Mesenchymal stem cell (in vitro differentiated cells and primary cell): ENCODE results near the gene MAPK6.
"Not testable (repeated sequence)": the region's sequence is repeated elsewhere in the genome, so short reads cannot be mapped to it uniquely, and the experiment has no call there.

ENCODE experiments used
- DNase-seq: peaks from one replicate; pipeline ENCODE4 v3.0.0-alpha.2; 2013
- H2AFZ ChIP-seq: one replicate; pipeline ENCODE4 v1.6.1; 2013; ENCODE audit warnings: low read depth, mild to moderate bottlenecking, control low read depth, inconsistent platforms, low read length, moderate library complexity
- H2AK5ac ChIP-seq: 2 replicates; pipeline ENCODE4 v1.6.1; 2013; ENCODE audit warnings: low read length, moderate library complexity, mild to moderate bottlenecking, inconsistent platforms; ENCODE audit not compliant: severe bottlenecking
- H2BK120ac ChIP-seq: one replicate; pipeline ENCODE4 v1.6.1; 2013; ENCODE audit warnings: low read depth, mild to moderate bottlenecking, inconsistent platforms, low read length, moderate library complexity
- H2BK12ac ChIP-seq, 2 experiments: one replicate each; pipeline ENCODE4 v1.6.1; 2013; ENCODE audit warnings: inconsistent platforms in 2 of 2, low read length in 2 of 2, mild to moderate bottlenecking in 2 of 2, moderate library complexity in 2 of 2, control low read depth in 1 of 2
- H2BK15ac ChIP-seq: one replicate; pipeline ENCODE4 v1.6.1; 2013; ENCODE audit warnings: mild to moderate bottlenecking, low read depth, inconsistent platforms; ENCODE audit not compliant: poor library complexity, severe bottlenecking
- H2BK5ac ChIP-seq: 2 replicates; pipeline ENCODE4 v1.6.1; 2013; ENCODE audit warnings: low read depth, mild to moderate bottlenecking, low read length, control low read depth, inconsistent platforms; ENCODE audit not compliant: poor library complexity, severe bottlenecking
- H3K14ac ChIP-seq, 2 experiments: one replicate each; pipeline ENCODE4 v1.6.1; 2013; ENCODE audit warnings: inconsistent platforms in 2 of 2, low read length in 2 of 2, control low read depth in 1 of 2, mild to moderate bottlenecking in 1 of 2, moderate library complexity in 1 of 2
- H3K18ac ChIP-seq, 2 experiments: one replicate each; pipeline ENCODE4 v1.6.1; 2013; ENCODE audit warnings: inconsistent platforms in 2 of 2, low read length in 2 of 2, control low read depth in 1 of 2, low read depth in 1 of 2, mild to moderate bottlenecking in 1 of 2
- H3K23ac ChIP-seq, 2 experiments: one replicate each; pipeline ENCODE4 v1.6.1; 2013; ENCODE audit warnings: inconsistent platforms in 2 of 2, low read length in 2 of 2, mild to moderate bottlenecking in 2 of 2, moderate library complexity in 2 of 2, control low read depth in 1 of 2
- H3K27ac ChIP-seq: 2 replicates; pipeline ENCODE4 v1.5.1; 2013; ENCODE audit warnings: mild to moderate bottlenecking, moderate library complexity, low read length, control low read depth, inconsistent platforms; ENCODE audit not compliant: poor library complexity, severe bottlenecking
- H3K27me3 ChIP-seq, 2 experiments: 2 replicates each; pipeline versions ENCODE4 v1.6.1 to v1.7.0; 2013; ENCODE audit warnings: low read length in 2 of 2, mild to moderate bottlenecking in 2 of 2, moderate library complexity in 2 of 2, control low read depth in 1 of 2, inconsistent platforms in 1 of 2; ENCODE audit not compliant: control insufficient read depth in 1 of 2, insufficient read depth in 1 of 2
- H3K36me3 ChIP-seq, 2 experiments: 2 replicates each; pipeline versions ENCODE4 v1.6.1 to v1.7.0; 2013; ENCODE audit warnings: low read length in 2 of 2, control low read depth in 1 of 2, inconsistent platforms in 1 of 2, low read depth in 1 of 2, mild to moderate bottlenecking in 1 of 2; ENCODE audit not compliant: insufficient read depth in 2 of 2, control insufficient read depth in 1 of 2
- H3K4ac ChIP-seq, 2 experiments: one replicate each; pipeline ENCODE4 v1.6.1; 2013; ENCODE audit warnings: inconsistent platforms in 2 of 2, low read length in 2 of 2, mild to moderate bottlenecking in 2 of 2, moderate library complexity in 2 of 2, control low read depth in 1 of 2, low read depth in 1 of 2
- H3K4me1 ChIP-seq: 2 replicates; pipeline ENCODE4 v1.6.1; 2013; ENCODE audit warnings: low read depth, low read length, control low read depth; ENCODE audit not compliant: control insufficient read depth, insufficient read depth
- H3K4me2 ChIP-seq: 2 replicates; pipeline ENCODE4 v1.6.1; 2013; ENCODE audit warnings: low read length, mild to moderate bottlenecking, inconsistent platforms; ENCODE audit not compliant: poor library complexity, severe bottlenecking
- H3K4me3 ChIP-seq, 2 experiments: 2 replicates each; pipeline versions ENCODE4 v1.5.1 to v1.7.0; 2013; ENCODE audit warnings: low read length in 2 of 2, mild to moderate bottlenecking in 2 of 2, control low read depth in 1 of 2, low read depth in 1 of 2; ENCODE audit not compliant: insufficient read depth in 1 of 2
- H3K79me1 ChIP-seq: replicated peaks from 2 replicates; pipeline ENCODE4 v1.6.1; 2013; ENCODE audit warnings: mild to moderate bottlenecking, control low read depth, low read length, inconsistent platforms; ENCODE audit not compliant: poor library complexity, severe bottlenecking
- H3K9ac ChIP-seq: 2 replicates; pipeline ENCODE4 v1.7.0; 2013; ENCODE audit warnings: mild to moderate bottlenecking, low read length, moderate library complexity
- H3K9me3 ChIP-seq: 2 replicates; pipeline ENCODE4 v1.7.0; 2013; ENCODE audit warnings: mild to moderate bottlenecking, low read length; ENCODE audit not compliant: control insufficient read depth
- H4K8ac ChIP-seq: one replicate; pipeline ENCODE4 v1.6.1; 2013; ENCODE audit warnings: inconsistent platforms, mild to moderate bottlenecking, low read length, moderate library complexity
- H4K91ac ChIP-seq: one replicate; pipeline ENCODE4 v1.6.1; 2013; ENCODE audit warnings: mild to moderate bottlenecking, low read length, inconsistent platforms
- WGBS: methylation state at CpG from one replicate; pipeline ENCODE4 v1.1.7; 2013; ENCODE audit warnings: mixed read lengths; 5-methylcytosine and 5-hydroxymethylcytosine counted together

The MAPK6 gene

GRCh38 chr15:52094811-52095584, 76.0 kb downstream of the MAPK6 start:
- Histone ChIP-seq H4K91ac (peak overlapping the region; percentile 45), H3K36me3 (no peaks in the 10 kb centered on the region), H3K9ac (peak overlapping the region; percentile 79), H3K27ac (peak overlapping the region; percentile 9), H3K4me2 (no peak overlapping the region), H3K4me3 (peak overlapping the region in 1 of 2 experiments; percentile 13), H3K4ac (peak overlapping the region in 1 of 2 experiments; percentile 12), H3K79me1 (no peaks in the 10 kb centered on the region), H4K8ac (no peak overlapping the region), H2AFZ (no peak overlapping the region), H2BK12ac (peak overlapping the region; percentile 7 to 83), H3K23ac (no peak overlapping the region), H2AK5ac (peak overlapping the region; percentile 11), H3K9me3 (peaks cover 3% of the 10 kb centered on the region), H2BK120ac (no peak overlapping the region), H2BK15ac (no peak overlapping the region), H3K14ac (peak overlapping the region in 1 of 2 experiments; percentile 79), H2BK5ac (no peak overlapping the region), H3K27me3 (no peaks in the 10 kb centered on the region), H3K4me1 (peaks cover 21% of the 10 kb centered on the region), H3K18ac (peak overlapping the region; percentile 23 to 44)
- 96% methylated on average over 12 of the region's 12 CpGs for WGBS
- DNase-seq: no peak

- WGBS: 47% methylated on average over 3 of the region's 4 CpGs
- no peak overlapping the region for H2BK12ac ChIP-seq
Observed at GRCh38 chr15:52095597-52096262, 76.7 kb downstream of the MAPK6 start.

GRCh38 chr15:52096536-52096935, 77.5 kb downstream of the MAPK6 start:
- H2BK15ac ChIP-seq, H4K91ac ChIP-seq, H3K18ac ChIP-seq, H3K9me3 ChIP-seq, H3K79me1 ChIP-seq, H3K14ac ChIP-seq, H3K27me3 ChIP-seq, H3K27ac ChIP-seq, DNase-seq, H3K9ac ChIP-seq, H4K8ac ChIP-seq, H3K23ac ChIP-seq, H2BK12ac ChIP-seq, H3K4me2 ChIP-seq, H3K4me3 ChIP-seq, H2BK120ac ChIP-seq, H3K36me3 ChIP-seq, H2AFZ ChIP-seq, H2BK5ac ChIP-seq, H2AK5ac ChIP-seq, H3K4ac ChIP-seq: not testable (repeated sequence)
- over 99% methylated on average over 8 of the region's 9 CpGs for WGBS
- peaks cover 26% of the 10 kb centered on the region for H3K4me1 ChIP-seq

More at GRCh38 chr15:52095597-52096262, 76.7 kb downstream of the MAPK6 start:
- Histone ChIP-seq H3K79me1 (no peaks in the 10 kb centered on the region), H2BK120ac (no peak overlapping the region), H3K14ac (no peak overlapping the region), H2AFZ (no peak overlapping the region), H4K91ac (no peak overlapping the region), H3K4ac (no peak overlapping the region), H2AK5ac (no peak overlapping the region), H2BK5ac (no peak overlapping the region), H3K27me3 (no peaks in the 10 kb centered on the region), H3K4me3 (no peak overlapping the region), H3K4me1 (peaks cover 22% of the 10 kb centered on the region), H3K9me3 (no peaks in the 10 kb centered on the region), H2BK15ac (no peak overlapping the region), H3K27ac (peak overlapping the region; percentile 9), H3K23ac (no peak overlapping the region), H3K18ac (no peak overlapping the region), H3K4me2 (no peak overlapping the region), H3K9ac (peak overlapping the region; percentile 79), H3K36me3 (no peaks in the 10 kb centered on the region), H4K8ac (no peak overlapping the region)
- peak; percentile 85 for DNase-seq

GRCh38 chr15:52097180-52097579, 78.2 kb downstream of the MAPK6 start:
- Histone ChIP-seq H2BK12ac (no peak overlapping the region), H3K23ac (no peak overlapping the region), H4K91ac (no peak overlapping the region), H2AK5ac (peak overlapping the region; percentile 46), H3K36me3 (no peaks in the 10 kb centered on the region), H3K4ac (no peak overlapping the region), H3K27me3 (no peaks in the 10 kb centered on the region), H3K14ac (no peak overlapping the region), H3K79me1 (no peaks in the 10 kb centered on the region), H2BK120ac (no peak overlapping the region), H2AFZ (no peak overlapping the region), H3K18ac (no peak overlapping the region), H3K4me3 (no peak overlapping the region), H3K9ac (no peak overlapping the region), H4K8ac (no peak overlapping the region), H2BK5ac (no peak overlapping the region), H2BK15ac (no peak overlapping the region), H3K4me1 (peaks cover 28% of the 10 kb centered on the region), H3K27ac (no peak overlapping the region), H3K9me3 (no peaks in the 10 kb centered on the region), H3K4me2 (no peak overlapping the region)
- DNase-seq: peak; percentile 43
